Measurements from ENCODE around the gene TRMT2B. TPM values are rescaled to one million over a fixed set of nuclear protein-coding genes. Genes with fewer than 3 reads are reported as not detected.

The TRMT2B gene
- total and polyA plus RNA-seq, 10 of the 15 experiments (the other 5 are each of a cell fraction or from before 2014, with no cell fraction given): 2.5 to 14.2 (median 11.5) TPM

DNA sequence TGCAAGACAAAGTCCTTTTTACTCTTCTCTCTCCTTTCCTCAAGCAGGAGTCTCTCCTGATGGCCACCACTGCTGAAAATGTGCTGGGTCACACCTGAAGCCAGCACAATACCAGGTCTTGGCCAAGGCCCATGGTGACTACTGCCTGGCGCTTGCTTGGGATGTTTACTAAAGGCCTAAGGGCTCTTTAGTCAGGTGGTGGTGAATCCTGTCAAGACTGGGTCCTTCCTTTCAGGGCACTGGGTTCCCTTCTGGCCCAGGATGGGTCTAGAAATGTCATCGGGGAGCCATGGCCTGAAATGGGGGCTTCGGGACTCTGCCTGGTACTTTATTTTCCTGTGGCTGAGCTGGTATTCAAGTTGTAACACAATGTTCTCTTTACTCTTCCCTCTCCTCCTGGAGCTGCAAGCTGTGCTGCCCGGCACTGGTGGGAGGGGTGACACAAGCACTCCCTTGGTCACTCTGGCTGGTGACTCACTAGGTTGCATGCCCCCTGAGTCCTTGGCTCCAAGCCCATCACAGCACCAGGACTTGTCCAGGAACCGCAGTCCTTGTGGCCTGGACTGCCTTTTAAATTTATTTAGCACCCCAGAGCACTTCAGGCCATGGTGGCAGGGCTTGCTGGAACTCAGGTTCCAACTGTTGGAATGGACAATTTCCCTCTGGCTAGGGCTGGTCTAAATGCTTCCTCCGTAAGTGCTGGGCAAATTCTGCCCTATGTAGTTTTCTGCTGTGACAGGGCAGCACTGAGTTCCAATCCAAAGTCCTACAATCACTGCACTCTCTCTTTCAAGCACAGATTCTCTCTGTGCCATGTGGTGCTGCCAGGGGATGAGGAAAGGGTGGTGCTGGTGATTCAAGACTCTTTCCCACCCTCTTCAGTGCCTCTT lies 71.1 kb downstream of the TRMT2B start (continued):
- TF ChIP-seq DPF2 (IDR thresholded peaks at IDR 0.05) (no peak), BMI1 (IDR thresholded peaks at IDR 0.05; ENCODE audit: borderline replicate concordance) (no peak), HDAC2 (IDR thresholded peaks at IDR 0.05) (no peak)
- TF ChIP-seq, protein P1, sequence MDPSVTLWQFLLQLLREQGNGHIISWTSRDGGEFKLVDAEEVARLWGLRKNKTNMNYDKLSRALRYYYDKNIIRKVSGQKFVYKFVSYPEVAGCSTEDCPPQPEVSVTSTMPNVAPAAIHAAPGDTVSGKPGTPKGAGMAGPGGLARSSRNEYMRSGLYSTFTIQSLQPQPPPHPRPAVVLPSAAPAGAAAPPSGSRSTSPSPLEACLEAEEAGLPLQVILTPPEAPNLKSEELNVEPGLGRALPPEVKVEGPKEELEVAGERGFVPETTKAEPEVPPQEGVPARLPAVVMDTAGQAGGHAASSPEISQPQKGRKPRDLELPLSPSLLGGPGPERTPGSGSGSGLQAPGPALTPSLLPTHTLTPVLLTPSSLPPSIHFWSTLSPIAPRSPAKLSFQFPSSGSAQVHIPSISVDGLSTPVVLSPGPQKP (IDR thresholded peaks at IDR 0.05; ENCODE audit: low read depth, low read length): no peak

DNA sequence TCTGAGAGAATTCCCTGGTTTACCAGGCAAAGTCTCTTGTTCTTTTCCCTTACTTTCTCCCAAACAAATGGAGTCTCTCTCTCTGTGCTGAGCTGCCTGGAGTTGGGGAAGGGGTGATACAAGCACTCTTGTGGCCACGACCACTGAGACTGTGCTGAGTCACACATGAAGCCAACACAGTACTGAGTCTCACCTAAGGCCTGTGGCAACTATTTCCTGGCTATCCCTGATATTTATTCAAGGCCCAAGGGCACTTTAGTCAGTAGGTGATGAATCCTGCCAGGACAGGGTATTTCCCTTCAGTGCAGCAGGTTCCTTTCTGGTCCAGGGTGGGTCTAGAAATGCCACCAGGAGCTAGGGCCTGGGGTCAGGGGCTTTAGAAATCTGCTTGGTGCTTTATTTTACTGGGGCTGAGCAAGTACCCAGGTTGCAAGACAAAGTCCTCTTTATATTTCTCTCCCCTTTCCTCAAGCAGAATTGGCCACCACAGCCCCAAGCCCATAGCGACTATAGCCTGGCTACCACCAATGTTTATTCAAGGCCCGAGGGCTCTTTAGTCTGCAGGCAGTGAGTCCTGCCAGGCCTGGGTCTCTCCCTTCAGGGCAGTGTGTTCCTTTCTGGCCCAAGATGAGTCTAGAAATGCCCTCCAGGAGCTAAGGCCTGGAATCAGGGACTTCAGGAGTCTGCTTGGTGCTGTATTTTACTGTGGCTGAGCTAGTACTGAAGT lies 71.9 kb downstream of the TRMT2B start:
- no peak for ATAC-seq
- no peaks in the 10 kb centered on the region for H3K79me2 ChIP-seq (ENCODE audit: control insufficient read depth, insufficient read depth, low read length)
- in situ Hi-C loops (cut with MboI): no loop called here
- no peaks in the 10 kb centered on the region for H3K4me1 ChIP-seq (ENCODE audit: control insufficient read depth, insufficient read depth, low read length)
- no TSS peak for BruUV-seq (replicated peaks)
- CTCF ChIA-PET: no interaction called here
- H3K27ac ChIP-seq (ENCODE audit: control insufficient read depth, insufficient read depth): no peak overlapping the region
- no peak for DNase-seq (ENCODE audit: low read depth, low spot score)
- H3K27me3 ChIP-seq (replicated peaks in 1 of 2; ENCODE audit: control insufficient read depth in 2 of 2, insufficient read depth in 2 of 2, low read length in 1 of 2): no peaks in the 10 kb centered on the region
- intact Hi-C loops (cut with micrococcal nuclease; ENCODE audit: unreplicated experiment): no loop called here
- no peak for FAIRE-seq
- H3K4me2 ChIP-seq (ENCODE audit: control insufficient read depth, insufficient read depth): no peak overlapping the region
- H3K36me3 ChIP-seq (ENCODE audit: control insufficient read depth in 2 of 2, insufficient read depth in 2 of 2, low read length in 1 of 2): no peaks in the 10 kb centered on the region
- H3K4me3 ChIP-seq: no peak overlapping the region
- POLR2A ChIA-PET: no interaction called here
- H3K9me3 ChIP-seq (replicated peaks; ENCODE audit: control insufficient read depth, insufficient read depth, low read length): no peaks in the 10 kb centered on the region
- no peak overlapping the region for H3K9ac ChIP-seq (ENCODE audit: control insufficient read depth, insufficient read depth, low read length)
- H4K20me1 ChIP-seq (ENCODE audit: control insufficient read depth, insufficient read depth): no peaks in the 10 kb centered on the region
- RAD21 ChIA-PET (ENCODE audit: unreplicated experiment): no interaction called here
- WGBS (ENCODE audit: insufficient coverage, insufficient replicate concordance, low lambda C conversion rate, missing lambda C conversion rate): 53% methylated on average over 3 of the region's 3 CpGs
- H2AFZ ChIP-seq (ENCODE audit: control insufficient read depth, low read depth, low read length): no peak overlapping the region
- SMC1A ChIA-PET (ENCODE audit: uncharacterized antibody, unreplicated experiment): no interaction called here
- no peak for TF ChIP-seq CHD2 (IDR thresholded peaks at IDR 0.05; ENCODE audit: borderline replicate concordance, low read depth, low read length)
- TF ChIP-seq, protein P1 (IDR thresholded peaks at IDR 0.05; ENCODE audit: low read depth, low read length): no peak
- TF ChIP-seq, protein P2, sequence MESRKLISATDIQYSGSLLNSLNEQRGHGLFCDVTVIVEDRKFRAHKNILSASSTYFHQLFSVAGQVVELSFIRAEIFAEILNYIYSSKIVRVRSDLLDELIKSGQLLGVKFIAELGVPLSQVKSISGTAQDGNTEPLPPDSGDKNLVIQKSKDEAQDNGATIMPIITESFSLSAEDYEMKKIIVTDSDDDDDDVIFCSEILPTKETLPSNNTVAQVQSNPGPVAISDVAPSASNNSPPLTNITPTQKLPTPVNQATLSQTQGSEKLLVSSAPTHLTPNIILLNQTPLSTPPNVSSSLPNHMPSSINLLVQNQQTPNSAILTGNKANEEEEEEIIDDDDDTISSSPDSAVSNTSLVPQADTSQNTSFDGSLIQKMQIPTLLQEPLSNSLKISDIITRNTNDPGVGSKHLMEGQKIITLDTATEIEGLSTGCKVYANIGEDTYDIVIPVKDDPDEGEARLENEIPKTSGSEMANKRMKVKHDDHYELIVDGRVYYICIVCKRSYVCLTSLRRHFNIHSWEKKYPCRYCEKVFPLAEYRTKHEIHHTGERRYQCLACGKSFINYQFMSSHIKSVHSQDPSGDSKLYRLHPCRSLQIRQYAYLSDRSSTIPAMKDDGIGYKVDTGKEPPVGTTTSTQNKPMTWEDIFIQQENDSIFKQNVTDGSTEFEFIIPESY (IDR thresholded peaks at IDR 0.05): no peak
- TF ChIP-seq ZBTB4 (CRISPR knock-in tag; IDR thresholded peaks at IDR 0.05): no peak
- no peak for TF ChIP-seq IKZF1 (conservative IDR thresholded peaks at IDR 0.05)
- TF ChIP-seq CBFB (IDR thresholded peaks at IDR 0.05; ENCODE audit: low read depth): no peak
- no peak for TF ChIP-seq JUNB (IDR thresholded peaks at IDR 0.05)
- no peak for TF ChIP-seq MLLT1 (IDR thresholded peaks at IDR 0.05)
- TF ChIP-seq NR2C1 (IDR thresholded peaks at IDR 0.05): no peak

Measured in GM12878 (cell line).